Measurements from ENCODE around the gene TSEN15. TPM values are rescaled to one million over a fixed set of nuclear protein-coding genes. Genes with fewer than 3 reads are reported as not detected.

TSEN15 gene
- total and polyA plus RNA-seq, 2 of the 13 experiments (the other 11 are each of a cell fraction or from before 2014, with no cell fraction given): 25.6 to 35.8 TPM

- DNase-seq (ENCODE audit: low spot score) (no peak), FAIRE-seq (no peak), ATAC-seq (no peak)
- no peaks in the 10 kb centered on the region for H3K36me3 ChIP-seq (replicated peaks in 1 of 2; ENCODE audit: control insufficient read depth in 1 of 2, insufficient read depth in 2 of 2, low read length in 2 of 2)
- in situ Hi-C loops (cut with HindIII; ENCODE audit: extremely low pct_ligation_motif_present, low pct_unique_long_range_greater_than_20kb): no loop called here
- no peak overlapping the region for H3K4me2 ChIP-seq (ENCODE audit: low read depth, low read length)
- no TSS peak for BruUV-seq (replicated peaks)
- H2AFZ ChIP-seq (ENCODE audit: low read length): no peak overlapping the region
- 65% methylated on average over 1 of the region's 1 CpG for WGBS (ENCODE audit: low lambda C conversion rate)
- ChIA-PET POLR2A (no interaction called here), CTCF (ENCODE audit: low intra/inter-chr PET ratio, low total read pairs) (no interaction called here)
- intact Hi-C loops (cut with micrococcal nuclease; ENCODE audit: unreplicated experiment): loop anchor here (10.0 kb wide), 1 partner anchor 77 kb away; no protein-coding TSS in a partner anchor
- no peak overlapping the region for H3K27ac ChIP-seq (ENCODE audit: extremely low read length, insufficient read depth, low read length)
- H3K27me3 ChIP-seq (ENCODE audit: control insufficient read depth in 1 of 2, insufficient read depth in 2 of 2, low read length in 2 of 2): no peaks in the 10 kb centered on the region; a peak in 1 of 5 replicates
- H3K79me2 ChIP-seq (ENCODE audit: insufficient read depth, low read length): no peaks in the 10 kb centered on the region
- peaks cover 18% of the 10 kb centered on the region for H3K4me1 ChIP-seq (ENCODE audit: insufficient read depth, low read length)
- no peaks in the 10 kb centered on the region for H3K9me3 ChIP-seq (ENCODE audit: low read length)
- no peak overlapping the region for H3K9ac ChIP-seq (ENCODE audit: insufficient read depth, low read depth, low read length)
- H4K20me1 ChIP-seq (ENCODE audit: insufficient read depth, low read length): no peaks in the 10 kb centered on the region
- H3K4me3 ChIP-seq (replicated peaks in 1 of 3; ENCODE audit: insufficient read depth in 1 of 3, low read depth in 2 of 3, low read length in 3 of 3): no peak overlapping the region
- TF ChIP-seq ZNF260 (CRISPR knock-in tag; IDR thresholded peaks at IDR 0.05; ENCODE audit: borderline replicate concordance, low read depth): no peak
- TF ChIP-seq ZNF639 (CRISPR knock-in tag; conservative IDR thresholded peaks at IDR 0.05): no peak
- TF ChIP-seq ZNF451 (CRISPR knock-in tag; IDR thresholded peaks at IDR 0.05): no peak
- TF ChIP-seq TRIM22 (IDR thresholded peaks at IDR 0.05): no peak
- TF ChIP-seq CSRNP2 (CRISPR knock-in tag; conservative IDR thresholded peaks at IDR 0.05; ENCODE audit: low read depth): no peak
- TF ChIP-seq ZNF350 (CRISPR knock-in tag; IDR thresholded peaks at IDR 0.05; ENCODE audit: borderline replicate concordance, low read depth): no peak
- no peak for TF ChIP-seq SP140L (CRISPR knock-in tag; IDR thresholded peaks at IDR 0.05; ENCODE audit: borderline replicate concordance)
- no peak for TF ChIP-seq ZNF652 (CRISPR knock-in tag; IDR thresholded peaks at IDR 0.05; ENCODE audit: borderline replicate concordance, low read depth)
- TF ChIP-seq ZNF225 (CRISPR knock-in tag; IDR thresholded peaks at IDR 0.05): no peak
- no peak for TF ChIP-seq NFKBIZ (CRISPR knock-in tag; IDR thresholded peaks at IDR 0.05)
- TF ChIP-seq ZNF232 (CRISPR knock-in tag; IDR thresholded peaks at IDR 0.05; ENCODE audit: borderline replicate concordance): no peak
- TF ChIP-seq ZNF766 (CRISPR knock-in tag; IDR thresholded peaks at IDR 0.05; ENCODE audit: borderline replicate concordance): no peak
- TF ChIP-seq SOX5 (CRISPR knock-in tag; IDR thresholded peaks at IDR 0.05; ENCODE audit: borderline replicate concordance): no peak
- TF ChIP-seq ZNF598 (CRISPR knock-in tag; IDR thresholded peaks at IDR 0.05; ENCODE audit: borderline replicate concordance): no peak
- no peak for TF ChIP-seq ZBTB49 (CRISPR knock-in tag; IDR thresholded peaks at IDR 0.05; ENCODE audit: borderline replicate concordance)
Observed at GRCh38 chr1:184021728-184022127, 29.8 kb upstream of the TSEN15 start.

Measured in HepG2 (cell line).